T-helper 2 cell treated with Interferon-gamma antibody and Interleukin-4, amounts not matched to agents 5 μg/mL and 100 μg/mL, for 36 hours (primary cell): Measurements from ENCODE around the gene SLC7A10.

ENCODE experiments used
- DNase-seq: peaks from one replicate; pipeline ENCODE4 v3.0.0; 2021; ENCODE audit warnings: low spot score
- H3K27ac Mint-ChIP-seq: one replicate; pipeline ENCODE4 v1.8.0; 2021; ENCODE audit warnings: mild to moderate bottlenecking, mixed read lengths
- H3K27me3 Mint-ChIP-seq: one replicate; pipeline ENCODE4 v1.8.0; 2021; ENCODE audit warnings: low read depth, mixed read lengths
- H3K36me3 Mint-ChIP-seq: one replicate; pipeline ENCODE4 v1.8.0; 2021; ENCODE audit warnings: low read depth, mixed read lengths
- H3K4me1 Mint-ChIP-seq: one replicate; pipeline ENCODE4 v1.8.0; 2021; ENCODE audit warnings: low read depth, mixed read lengths
- H3K4me3 Mint-ChIP-seq: one replicate; pipeline ENCODE4 v1.8.0; 2022; ENCODE audit warnings: mild to moderate bottlenecking, moderate library complexity, mixed read lengths
- H3K9me3 Mint-ChIP-seq: one replicate; pipeline ENCODE4 v1.8.0; 2021; ENCODE audit warnings: mixed read lengths

The SLC7A10 gene

DNA sequence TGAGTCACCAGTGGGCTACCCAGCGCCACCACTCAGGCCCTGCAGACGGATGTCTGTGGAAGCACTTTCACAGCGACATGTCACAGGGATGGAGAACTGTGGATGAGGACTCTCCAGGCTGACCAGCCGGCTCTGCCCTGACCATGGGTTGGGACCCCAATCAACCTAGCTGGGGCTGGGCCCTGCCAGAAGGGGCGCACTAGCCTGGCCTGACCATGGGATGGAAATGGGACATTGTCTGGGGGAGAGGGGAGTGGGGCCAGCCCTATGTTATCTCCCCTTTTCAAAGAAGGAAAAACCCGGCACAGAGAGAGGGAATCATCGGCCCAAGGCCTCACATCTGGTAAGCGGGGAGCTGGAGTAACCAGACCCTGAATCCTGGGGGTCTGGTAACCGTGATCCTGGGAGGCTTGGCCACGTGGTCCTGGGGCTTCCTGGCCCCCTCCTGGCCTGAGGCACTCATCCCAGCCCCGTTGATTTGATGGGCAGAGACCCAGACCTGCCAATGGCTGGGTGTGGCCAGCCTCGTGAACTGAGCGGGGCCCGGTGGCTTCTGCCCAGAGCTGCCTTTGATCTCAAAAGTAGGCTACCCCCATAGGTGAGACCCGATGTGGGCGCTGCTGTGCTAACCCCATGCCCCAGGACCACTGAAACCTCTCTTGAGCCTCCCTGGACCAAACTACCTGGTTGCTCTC lies 11.2 kb upstream of the SLC7A10 start:
- no peaks in the 10 kb centered on the region for H3K9me3 Mint-ChIP-seq
- DNase-seq: no peak
- no peaks in the 10 kb centered on the region for H3K27me3 Mint-ChIP-seq
- H3K4me3 Mint-ChIP-seq: no peak overlapping the region
- H3K4me1 Mint-ChIP-seq: peaks cover 3% of the 10 kb centered on the region
- H3K36me3 Mint-ChIP-seq: no peaks in the 10 kb centered on the region
- no peak overlapping the region for H3K27ac Mint-ChIP-seq

DNA sequence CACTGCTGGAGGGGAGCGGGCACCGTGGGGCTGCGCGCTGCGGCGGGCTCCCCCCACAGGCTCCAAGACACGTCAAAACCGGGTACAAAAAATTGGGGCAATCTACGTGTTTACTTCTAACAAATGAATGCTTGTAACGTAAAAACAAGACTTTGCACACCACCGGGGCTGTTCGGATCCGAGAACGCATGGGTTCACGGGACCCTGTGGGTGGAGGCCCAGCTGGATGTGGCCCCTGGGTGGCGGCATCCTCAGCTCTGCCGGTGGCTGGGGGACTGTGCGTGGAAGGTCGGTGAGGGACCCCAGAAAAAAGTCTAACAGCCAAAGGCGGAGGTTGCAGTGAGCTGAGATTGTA lies 10.3 kb upstream of the SLC7A10 start:
- H3K27me3 Mint-ChIP-seq: no peaks in the 10 kb centered on the region
- DNase-seq: no peak
- H3K4me3 Mint-ChIP-seq: no peak overlapping the region
- no peak overlapping the region for H3K27ac Mint-ChIP-seq
- peaks cover 3% of the 10 kb centered on the region for H3K4me1 Mint-ChIP-seq
- no peaks in the 10 kb centered on the region for H3K9me3 Mint-ChIP-seq
- no peaks in the 10 kb centered on the region for H3K36me3 Mint-ChIP-seq

DNA sequence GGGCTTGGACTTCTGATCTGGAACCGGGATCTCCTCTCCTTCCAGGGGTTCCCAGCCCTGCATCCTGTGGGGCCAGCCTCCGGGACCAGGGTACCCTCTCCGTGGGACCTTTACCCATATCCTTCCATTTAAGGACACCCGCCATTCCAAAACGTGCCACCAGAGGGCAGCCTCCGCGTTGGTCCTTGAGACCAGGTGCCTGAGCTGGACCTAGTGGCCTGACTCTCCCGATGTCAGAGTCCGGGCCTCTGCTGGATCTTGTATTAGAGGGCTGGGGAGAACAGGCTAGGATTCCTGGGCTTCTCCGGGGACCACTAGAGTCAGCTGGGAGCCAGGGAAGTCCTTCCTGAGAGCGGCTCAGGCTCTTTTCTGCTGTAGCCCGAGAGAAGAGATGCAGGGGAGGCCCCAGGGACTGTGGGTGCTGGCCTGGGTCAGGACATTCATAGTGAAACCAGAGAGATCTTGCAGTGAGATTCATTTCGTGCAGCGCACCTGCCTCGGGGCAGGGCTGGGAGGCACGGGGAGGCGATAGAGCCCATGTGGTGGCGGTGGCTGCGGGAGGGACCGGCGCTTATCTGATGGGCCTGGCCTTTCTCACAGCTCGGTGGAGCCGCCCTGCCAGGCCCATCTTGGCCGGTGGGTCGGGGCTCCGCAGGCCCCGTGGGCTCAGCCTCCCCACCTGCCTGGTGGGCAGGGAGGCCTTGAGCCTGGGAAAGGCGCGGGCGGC lies 9.8 kb upstream of the SLC7A10 start:
- no peak overlapping the region for H3K27ac Mint-ChIP-seq
- no peaks in the 10 kb centered on the region for H3K36me3 Mint-ChIP-seq
- H3K4me1 Mint-ChIP-seq: peaks cover 3% of the 10 kb centered on the region
- no peak overlapping the region for H3K4me3 Mint-ChIP-seq
- peaks cover 3% of the 10 kb centered on the region for H3K27me3 Mint-ChIP-seq
- DNase-seq: peak; percentile 64
- H3K9me3 Mint-ChIP-seq: no peaks in the 10 kb centered on the region

DNA sequence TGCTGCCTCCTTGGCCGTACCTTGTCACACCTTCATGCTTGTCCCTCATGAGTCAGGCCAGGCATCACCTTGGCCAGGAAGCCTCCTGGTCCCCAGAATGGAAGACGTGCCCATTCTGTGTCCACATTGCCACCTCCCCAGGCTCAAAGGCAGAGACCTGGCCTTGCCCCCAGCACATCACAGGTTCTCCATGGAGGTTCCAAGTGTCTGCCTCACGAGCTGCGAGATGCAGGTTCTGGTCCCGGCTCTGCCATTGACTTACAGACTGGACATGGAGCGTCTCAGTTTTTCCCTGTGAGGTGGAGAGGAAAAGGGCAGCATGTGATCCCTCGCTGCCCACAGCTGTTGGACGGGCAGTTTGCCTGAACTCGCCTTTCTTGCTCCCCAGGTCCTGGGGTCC lies 9.1 kb upstream of the SLC7A10 start:
- H3K27me3 Mint-ChIP-seq: peaks cover 7% of the 10 kb centered on the region
- no peak for DNase-seq
- H3K4me1 Mint-ChIP-seq: peaks cover 3% of the 10 kb centered on the region
- H3K36me3 Mint-ChIP-seq: no peaks in the 10 kb centered on the region
- no peaks in the 10 kb centered on the region for H3K9me3 Mint-ChIP-seq
- no peak overlapping the region for H3K27ac Mint-ChIP-seq
- H3K4me3 Mint-ChIP-seq: no peak overlapping the region

DNA sequence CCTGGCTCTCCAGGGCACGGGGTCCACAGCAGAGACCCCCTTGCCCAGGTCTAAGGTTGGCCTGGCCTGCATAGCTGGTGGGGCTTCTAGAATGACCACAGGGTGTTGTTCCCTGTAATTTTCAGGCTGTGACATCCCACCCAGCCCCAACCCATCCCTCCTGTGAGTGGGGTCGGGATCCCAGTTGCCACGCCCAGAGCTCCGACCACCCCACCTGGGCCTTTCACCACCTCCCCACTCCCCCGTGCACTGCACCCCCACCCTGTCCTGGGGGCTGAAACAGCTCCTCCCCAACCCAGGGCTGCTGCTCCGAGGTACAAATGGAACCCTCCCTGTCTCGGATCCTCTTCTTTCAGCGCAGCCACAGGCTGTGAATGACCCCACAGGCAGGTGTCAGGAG lies 8.4 kb upstream of the SLC7A10 start:
- no peak overlapping the region for H3K27ac Mint-ChIP-seq
- no peaks in the 10 kb centered on the region for H3K36me3 Mint-ChIP-seq
- DNase-seq: no peak
- no peak overlapping the region for H3K4me3 Mint-ChIP-seq
- no peaks in the 10 kb centered on the region for H3K9me3 Mint-ChIP-seq
- peaks cover 3% of the 10 kb centered on the region for H3K4me1 Mint-ChIP-seq
- H3K27me3 Mint-ChIP-seq: peaks cover 8% of the 10 kb centered on the region

DNA sequence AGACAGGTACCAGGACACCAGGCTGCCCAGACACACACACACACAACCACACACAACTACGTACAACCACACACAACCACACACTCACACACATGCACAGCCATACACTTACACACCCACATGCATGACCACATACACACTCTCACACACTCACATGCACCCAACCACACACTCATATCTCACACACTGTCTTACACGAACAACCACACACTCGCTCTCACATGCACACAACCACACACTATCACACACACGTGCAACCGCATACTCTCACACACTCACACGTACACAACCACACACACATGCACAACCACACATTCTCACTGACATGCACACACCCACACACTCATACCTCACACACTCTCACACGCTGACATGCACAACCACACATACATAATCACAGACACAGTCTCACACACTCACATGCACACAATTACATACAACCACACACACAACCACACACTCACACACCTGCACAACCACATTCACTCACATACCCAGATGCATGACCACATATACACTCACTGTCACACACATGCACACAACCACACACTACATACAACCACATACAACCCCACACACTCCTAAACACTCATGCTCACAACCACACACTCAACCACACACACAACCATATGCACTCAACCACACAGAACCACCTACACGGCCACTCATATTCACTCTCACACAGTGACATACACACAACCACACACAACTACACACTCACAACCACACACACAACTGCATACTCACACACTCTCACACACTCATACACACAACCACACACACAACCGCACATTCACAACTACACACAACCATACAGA lies 7.6 kb upstream of the SLC7A10 start:
- Mint-ChIP-seq H3K4me3 (no peak overlapping the region), H3K4me1 (peaks cover 3% of the 10 kb centered on the region), H3K36me3 (no peaks in the 10 kb centered on the region), H3K27me3 (peaks cover 14% of the 10 kb centered on the region), H3K9me3 (peaks cover 6% of the 10 kb centered on the region), H3K27ac (no peak overlapping the region)
- DNase-seq: no peak

DNA sequence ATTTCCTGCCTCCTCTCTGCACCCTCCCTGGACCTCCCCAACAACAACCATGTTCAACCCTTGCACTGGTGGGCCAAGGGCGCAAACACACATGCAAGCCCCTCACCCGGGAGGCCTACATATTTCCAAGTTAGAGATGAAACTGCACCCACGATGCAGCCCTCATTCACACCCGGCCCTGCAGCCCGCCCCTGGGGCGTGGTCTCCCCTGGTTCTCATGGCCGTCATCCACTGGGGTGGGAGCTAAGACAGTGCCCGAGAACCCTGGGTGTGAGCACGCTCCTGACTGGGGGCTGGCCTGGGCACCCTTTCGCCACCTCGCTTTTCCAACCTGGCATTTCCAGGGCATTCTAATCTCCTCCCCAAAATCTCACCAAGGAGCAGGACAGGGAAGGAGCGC lies 7.0 kb upstream of the SLC7A10 start:
- peaks cover 18% of the 10 kb centered on the region for H3K27me3 Mint-ChIP-seq
- H3K4me1 Mint-ChIP-seq: peaks cover 3% of the 10 kb centered on the region
- peaks cover 12% of the 10 kb centered on the region for H3K9me3 Mint-ChIP-seq
- no peak overlapping the region for H3K27ac Mint-ChIP-seq
- no peak overlapping the region for H3K4me3 Mint-ChIP-seq
- H3K36me3 Mint-ChIP-seq: peaks cover 3% of the 10 kb centered on the region
- DNase-seq: no peak

DNA sequence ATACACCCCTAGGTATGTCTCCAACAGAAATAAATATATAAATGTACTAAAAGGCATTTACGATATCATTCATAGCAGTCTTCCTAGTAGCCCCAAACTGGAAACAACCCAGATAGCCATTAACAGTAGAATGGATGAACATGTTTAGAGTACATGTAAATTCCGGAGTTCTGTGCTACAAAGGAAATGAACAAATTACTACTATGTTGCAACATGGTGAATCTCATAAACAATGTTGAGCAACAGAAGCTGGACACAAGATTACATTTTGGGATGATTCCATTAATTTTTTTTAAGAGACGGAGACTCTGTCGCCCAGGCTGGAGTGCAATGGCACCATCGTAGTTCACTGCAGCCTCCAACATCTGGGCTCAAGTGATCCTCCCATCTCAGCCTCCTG lies 5.9 kb upstream of the SLC7A10 start:
- Mint-ChIP-seq H3K4me1 (peaks cover 3% of the 10 kb centered on the region), H3K4me3 (no peak overlapping the region), H3K27me3 (peaks cover 26% of the 10 kb centered on the region), H3K9me3 (peaks cover 17% of the 10 kb centered on the region), H3K27ac (no peak overlapping the region), H3K36me3 (peaks cover 6% of the 10 kb centered on the region)
- no peak for DNase-seq

DNA sequence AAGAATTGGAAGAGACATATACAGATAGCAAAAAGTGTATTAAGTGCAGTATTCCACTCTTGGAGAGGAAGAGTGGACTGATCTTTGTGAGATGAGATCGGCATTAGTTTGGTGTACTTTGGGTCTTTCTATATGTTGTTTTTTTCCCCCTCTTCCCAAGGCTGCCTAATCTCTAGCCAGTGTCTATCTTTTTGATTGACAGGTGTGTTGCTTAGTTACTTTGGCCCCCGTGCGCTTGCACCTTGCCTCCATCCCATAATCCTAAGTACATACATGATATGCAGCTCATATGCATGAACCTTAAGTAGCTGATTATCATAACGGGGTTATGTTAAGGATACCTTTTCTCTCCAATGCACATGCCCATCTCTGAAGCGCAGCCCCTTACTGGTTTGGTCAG lies 4.3 kb upstream of the SLC7A10 start:
- Mint-ChIP-seq H3K9me3 (peaks cover 17% of the 10 kb centered on the region), H3K4me3 (no peak overlapping the region), H3K27ac (no peak overlapping the region), H3K4me1 (no peaks in the 10 kb centered on the region), H3K36me3 (peaks cover 9% of the 10 kb centered on the region), H3K27me3 (peaks cover 36% of the 10 kb centered on the region)
- no peak for DNase-seq

DNA sequence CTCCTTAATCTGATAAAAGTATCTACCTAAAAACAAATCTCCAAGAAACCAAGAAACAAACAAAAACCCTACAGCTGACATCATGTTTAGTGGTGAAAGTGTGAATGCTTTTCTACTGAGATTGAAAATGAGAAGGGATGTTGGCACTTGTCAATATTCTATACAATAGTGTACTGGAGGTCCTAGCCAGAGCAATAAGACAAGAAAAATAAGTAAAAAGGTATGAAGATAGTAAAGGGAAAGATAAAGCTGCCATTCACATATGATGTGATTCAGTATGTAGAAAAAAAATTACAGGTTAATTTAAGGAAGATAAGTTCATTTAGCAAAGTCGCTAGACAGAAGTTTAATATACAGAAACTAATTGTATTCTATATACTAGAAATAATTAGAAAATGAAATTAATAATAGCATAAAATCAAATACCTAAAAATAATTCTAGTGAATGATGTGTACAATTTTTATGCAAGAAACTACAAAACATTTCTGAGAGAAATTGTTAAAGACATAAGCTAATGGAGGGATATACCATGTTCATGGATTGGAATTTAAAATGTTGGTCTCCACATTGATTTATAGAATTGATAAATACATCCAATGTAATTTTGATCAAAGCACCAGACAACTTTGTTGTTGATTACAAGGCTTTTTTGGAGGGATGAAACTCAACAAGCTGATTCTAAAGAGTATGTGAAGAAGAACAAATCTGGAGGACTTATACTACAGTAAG lies 2.4 kb upstream of the SLC7A10 start:
- Mint-ChIP-seq H3K27me3 (peaks cover 46% of the 10 kb centered on the region), H3K27ac (no peak overlapping the region), H3K4me3 (no peak overlapping the region), H3K9me3 (peaks cover 17% of the 10 kb centered on the region), H3K36me3 (peaks cover 9% of the 10 kb centered on the region), H3K4me1 (no peaks in the 10 kb centered on the region)
- DNase-seq: no peak

DNA sequence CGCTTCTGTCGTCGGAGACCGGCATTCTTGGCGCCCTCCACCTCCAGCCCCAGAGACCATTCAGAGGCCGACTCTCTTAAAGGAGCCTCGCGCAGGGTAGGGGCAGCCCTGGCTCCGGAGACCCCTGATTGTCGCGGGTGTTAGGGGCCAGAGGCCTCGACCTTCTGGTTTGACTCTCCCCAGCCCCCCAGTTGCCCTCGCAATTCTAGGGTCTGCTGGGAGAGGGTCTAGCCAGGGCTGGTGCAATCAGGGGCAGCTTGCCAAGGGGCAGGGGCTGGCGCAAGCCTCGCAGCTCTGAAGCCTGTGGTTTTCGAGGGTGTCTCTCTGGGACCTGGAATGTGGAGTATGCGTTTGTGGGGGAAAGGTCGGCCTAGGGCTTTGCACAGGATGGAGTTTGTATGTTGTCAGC lies 1.6 kb upstream of the SLC7A10 start:
- H3K27ac Mint-ChIP-seq: no peak overlapping the region
- DNase-seq: no peak
- no peak overlapping the region for H3K4me3 Mint-ChIP-seq
- H3K9me3 Mint-ChIP-seq: peaks cover 17% of the 10 kb centered on the region
- H3K4me1 Mint-ChIP-seq: no peaks in the 10 kb centered on the region
- H3K27me3 Mint-ChIP-seq: peaks cover 52% of the 10 kb centered on the region
- H3K36me3 Mint-ChIP-seq: peaks cover 9% of the 10 kb centered on the region

DNA sequence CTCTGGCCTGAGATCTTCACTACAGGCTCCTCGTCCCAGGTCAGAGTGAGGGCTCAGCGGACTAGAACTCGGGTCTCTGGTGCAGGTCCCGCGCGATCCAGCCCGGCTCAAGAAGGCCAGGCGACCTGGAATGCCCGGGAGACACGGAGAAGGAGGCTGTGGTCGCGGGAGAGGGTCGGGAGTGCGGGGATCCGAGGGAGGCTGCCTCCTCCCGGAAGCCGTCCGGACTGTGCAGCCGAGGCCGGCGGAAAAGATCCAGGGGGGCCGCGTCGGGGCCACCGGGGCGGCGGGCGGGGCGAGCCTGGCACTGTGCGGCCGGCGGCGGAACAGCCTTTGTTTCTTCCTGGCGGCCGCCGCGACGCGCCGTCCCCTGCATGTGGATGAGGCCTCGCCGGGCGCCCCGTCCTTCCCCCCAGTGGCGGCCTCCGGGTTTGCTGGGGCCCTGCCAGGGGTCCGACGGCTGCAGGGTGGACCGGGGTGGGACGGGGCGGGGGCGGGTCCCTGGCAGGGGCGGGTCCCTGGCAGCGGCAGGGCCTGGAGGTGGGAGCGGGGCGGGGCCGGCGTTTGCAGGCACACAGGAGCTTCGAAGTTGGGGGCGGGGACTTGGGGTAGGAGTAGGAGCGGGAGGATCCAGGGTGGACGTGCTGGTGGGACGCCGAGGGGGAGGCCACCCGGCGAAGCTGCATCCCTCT lies 1.0 kb upstream of the SLC7A10 start:
- H3K36me3 Mint-ChIP-seq: peaks cover 9% of the 10 kb centered on the region

DNA sequence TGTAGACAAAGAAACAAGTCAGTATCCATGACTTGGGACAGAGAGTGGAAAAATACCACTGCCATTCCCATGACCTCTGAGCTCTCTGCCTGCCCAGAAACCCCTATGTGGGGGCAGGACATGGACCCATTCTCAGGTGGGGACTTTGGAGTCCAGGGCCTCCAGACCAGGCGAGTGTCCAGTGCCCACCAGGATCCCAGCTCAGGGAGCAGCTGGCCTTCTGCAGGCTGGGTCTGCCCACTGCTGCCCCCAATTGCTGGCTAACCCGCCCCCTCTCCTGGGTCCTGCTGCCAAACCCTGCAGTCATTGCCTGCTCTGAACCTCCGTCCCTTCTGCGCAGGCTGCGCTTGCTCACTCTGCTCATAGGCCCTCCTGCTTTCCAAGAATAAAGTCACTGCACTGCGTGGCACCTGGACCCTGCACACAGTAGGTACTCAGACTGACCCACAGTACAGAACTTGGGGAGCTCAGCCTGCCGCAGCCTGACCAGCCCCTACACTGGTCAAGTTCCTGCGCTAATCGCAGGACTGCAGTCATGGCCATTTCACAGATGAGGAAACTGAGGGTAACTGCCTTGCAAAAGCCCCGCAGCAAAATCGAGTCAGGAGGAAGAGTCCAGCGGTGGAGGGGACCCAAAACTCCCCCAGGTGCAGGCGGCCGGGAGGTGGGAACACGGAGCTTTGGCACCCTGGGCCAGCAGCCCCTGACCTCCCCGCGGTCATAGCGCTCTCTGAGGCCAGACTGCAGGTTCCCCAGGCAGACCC lies 774 bp downstream of the SLC7A10 start:
- no peak overlapping the region for H3K27ac Mint-ChIP-seq
- no peak for DNase-seq
- H3K4me1 Mint-ChIP-seq: no peaks in the 10 kb centered on the region
- peaks cover 9% of the 10 kb centered on the region for H3K36me3 Mint-ChIP-seq
- peaks cover 47% of the 10 kb centered on the region for H3K27me3 Mint-ChIP-seq
- no peak overlapping the region for H3K4me3 Mint-ChIP-seq
- peaks cover 17% of the 10 kb centered on the region for H3K9me3 Mint-ChIP-seq

More for the DNA sequence above, 1.0 kb upstream of the SLC7A10 start:
- no peak overlapping the region for H3K27ac Mint-ChIP-seq
- DNase-seq: no peak
- peaks cover 52% of the 10 kb centered on the region for H3K27me3 Mint-ChIP-seq
- peak overlapping the region; percentile 9 for H3K4me3 Mint-ChIP-seq
- H3K9me3 Mint-ChIP-seq: peaks cover 17% of the 10 kb centered on the region
- no peaks in the 10 kb centered on the region for H3K4me1 Mint-ChIP-seq
